Thyroid gland (tissue), 4 donors: Measurements from ENCODE around the gene TMEM200A. TPM values are rescaled to one million over a fixed set of nuclear protein-coding genes. Genes with fewer than 3 reads are reported as not detected.

Experiments used
- DNase-seq, 2 donors: peaks; one replicate each; pipeline ENCODE4 v3.0.0-alpha.2; 2019
- H3K27ac ChIP-seq, 3 donors: fragments of 200-600 bp; sonication (generic); 1 replicate in 2 of 3; 2 replicates in 1 of 3; pipeline ENCODE4 v1.5.1; 2016 to 2019; ENCODE audit warnings: mild to moderate bottlenecking in 1 of 3, moderate library complexity in 1 of 3
- H3K27me3 ChIP-seq: fragments of 200-600 bp; sonication (generic); one replicate; pipeline ENCODE4 v1.5.1; 2019
- H3K36me3 ChIP-seq, 2 donors: fragments of 200-600 bp; sonication (generic); one replicate each; pipeline ENCODE4 v1.5.1; 2016 to 2019
- H3K4me1 ChIP-seq, 2 donors: fragments of 200-600 bp; sonication (generic); one replicate each; pipeline ENCODE4 v1.5.1; 2017 to 2019
- H3K4me3 ChIP-seq, 3 donors: fragments of 200-600 bp; sonication (generic); replicated peaks in 1 of 3; 1 replicate in 2 of 3; 2 replicates in 1 of 3; pipeline ENCODE4 v1.5.1; 2016; ENCODE audit warnings: mild to moderate bottlenecking in 1 of 3
- H3K9me3 ChIP-seq: fragments of 200-600 bp; sonication (generic); one replicate; pipeline ENCODE4 v1.5.1; 2017
- POLR2A ChIP-seq, 2 donors: fragments of 450-650 bp; IDR thresholded peaks; one replicate each; pipeline ENCODE4 v1.6.1; 2017; ENCODE audit warnings: antibody characterized with exemption in 2 of 2, mild to moderate bottlenecking in 2 of 2, moderate library complexity in 1 of 2
- WGBS, 2 donors: methylation state at CpG; one replicate each; pipeline ENCODE4 v1.1.5; 2017; 5-methylcytosine and 5-hydroxymethylcytosine counted together
- intact Hi-C: fragments of 100-400 bp; cut with DNase I; formaldehyde crosslinking; loops from one replicate; pipeline ENCODE4 v1.15.1; 2023
- total RNA-seq, 4 donors: library from RNA; depleted of rRNA; stranded (reverse); fragments of >200 nt; gene quantifications; one replicate each; pipeline ENCODE4 v1.2.3, GENCODE V29; 2016
- TF ChIP-seq, protein P1 (sequence below), 6 experiments: fragments of 200-600 bp in 3 of 6; fragments of 450-650 bp in 3 of 6; sonication (generic) in 3 of 6; IDR thresholded peaks; one replicate each; pipeline ENCODE4 v1.5.1; 2016 to 2019; ENCODE audit warnings: antibody characterized with exemption in 6 of 6, mild to moderate bottlenecking in 2 of 6, inconsistent platforms in 1 of 6, moderate library complexity in 1 of 6

TMEM200A gene
- total RNA-seq, 4 donors from 2014 or later: 2.1 to 4.6 (median 4.2) TPM

DNA sequence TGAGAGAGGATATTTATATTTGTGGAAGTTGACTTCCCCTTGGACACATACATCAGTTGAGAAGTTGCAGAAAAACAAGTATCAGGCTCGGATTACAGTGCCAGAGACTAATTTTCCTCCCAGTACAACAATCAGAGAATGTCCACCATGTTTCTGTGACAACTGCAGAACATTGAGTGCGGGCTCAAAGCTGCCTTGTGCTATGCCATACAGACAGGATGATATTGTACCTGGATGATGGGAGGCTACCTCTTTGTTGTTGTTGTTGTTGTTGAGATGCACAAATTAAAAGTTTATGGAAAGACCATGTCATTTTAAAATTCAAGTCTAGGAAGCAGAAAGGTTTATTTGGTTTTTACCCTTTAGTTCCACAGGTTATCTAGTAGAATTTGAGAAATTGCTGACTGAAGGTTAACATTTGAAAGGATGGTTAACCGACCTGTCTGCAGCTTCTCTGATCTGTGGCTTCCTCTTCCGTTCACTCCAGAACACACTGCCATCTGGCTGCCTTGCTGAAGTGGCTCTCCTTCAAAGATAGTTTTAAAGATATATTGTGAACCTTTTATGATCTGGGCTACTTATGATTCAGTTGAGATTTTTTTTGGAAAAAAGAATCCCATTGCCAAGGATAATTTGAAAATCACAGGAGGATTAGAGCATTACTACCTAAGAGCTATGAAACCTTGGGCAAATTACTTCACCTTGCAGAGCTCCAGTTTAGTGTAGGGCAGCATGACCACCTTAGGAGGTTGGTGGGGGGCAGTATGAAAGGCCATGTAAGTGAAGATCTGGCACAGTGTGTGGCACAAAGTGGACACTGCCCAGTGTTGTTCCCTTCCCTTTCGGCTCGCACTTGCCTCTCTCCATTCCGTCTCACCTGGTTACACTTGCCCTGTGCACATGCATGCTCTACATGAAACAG is 15.9 kb downstream of the TMEM200A start:
- Histone ChIP-seq H3K27ac (no peak overlapping the region), H3K4me1 (no peaks in the 10 kb centered on the region), H3K27me3 (no peaks in the 10 kb centered on the region), H3K36me3 (no peaks in the 10 kb centered on the region), H3K9me3 (no peaks in the 10 kb centered on the region), H3K4me3 (no peak overlapping the region)
- TF ChIP-seq, protein P1, sequence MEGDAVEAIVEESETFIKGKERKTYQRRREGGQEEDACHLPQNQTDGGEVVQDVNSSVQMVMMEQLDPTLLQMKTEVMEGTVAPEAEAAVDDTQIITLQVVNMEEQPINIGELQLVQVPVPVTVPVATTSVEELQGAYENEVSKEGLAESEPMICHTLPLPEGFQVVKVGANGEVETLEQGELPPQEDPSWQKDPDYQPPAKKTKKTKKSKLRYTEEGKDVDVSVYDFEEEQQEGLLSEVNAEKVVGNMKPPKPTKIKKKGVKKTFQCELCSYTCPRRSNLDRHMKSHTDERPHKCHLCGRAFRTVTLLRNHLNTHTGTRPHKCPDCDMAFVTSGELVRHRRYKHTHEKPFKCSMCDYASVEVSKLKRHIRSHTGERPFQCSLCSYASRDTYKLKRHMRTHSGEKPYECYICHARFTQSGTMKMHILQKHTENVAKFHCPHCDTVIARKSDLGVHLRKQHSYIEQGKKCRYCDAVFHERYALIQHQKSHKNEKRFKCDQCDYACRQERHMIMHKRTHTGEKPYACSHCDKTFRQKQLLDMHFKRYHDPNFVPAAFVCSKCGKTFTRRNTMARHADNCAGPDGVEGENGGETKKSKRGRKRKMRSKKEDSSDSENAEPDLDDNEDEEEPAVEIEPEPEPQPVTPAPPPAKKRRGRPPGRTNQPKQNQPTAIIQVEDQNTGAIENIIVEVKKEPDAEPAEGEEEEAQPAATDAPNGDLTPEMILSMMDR (IDR thresholded peaks at IDR 0.05): no peak
- no peak for TF ChIP-seq POLR2A (IDR thresholded peaks at IDR 0.05)
- WGBS, 2 donors: 68 to 81% methylated on average over 7 of the region's 7 CpGs
- no peak for DNase-seq
- intact Hi-C loops: no loop called here

DNA sequence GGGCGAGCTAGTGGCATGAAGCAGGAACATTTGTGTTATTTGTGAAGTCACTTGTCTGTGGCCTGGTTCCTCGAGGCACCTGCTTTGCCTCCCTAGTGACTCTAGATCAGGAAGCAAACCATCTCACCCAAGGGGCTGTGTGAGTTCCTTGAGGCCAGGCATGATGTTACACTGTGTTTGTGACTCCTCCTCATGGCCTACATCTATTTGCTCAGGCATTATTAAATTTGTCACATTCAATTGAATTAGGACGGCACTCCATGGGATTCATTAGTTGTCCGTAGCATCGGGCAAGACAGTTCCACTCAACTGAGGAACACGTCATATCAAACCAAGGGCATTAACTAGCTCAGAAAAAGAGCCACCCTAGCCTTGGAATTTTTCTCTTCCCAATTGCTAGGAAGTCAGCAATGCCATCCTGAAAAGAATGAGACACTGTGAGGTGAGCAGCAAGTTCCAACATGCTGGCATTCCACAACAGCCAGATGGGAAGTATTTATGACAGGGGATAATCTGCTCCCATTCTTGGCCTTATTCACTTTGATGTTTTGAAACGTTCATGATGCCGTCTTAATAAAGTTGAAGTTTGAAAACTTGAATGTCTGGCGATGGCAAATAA is 17.2 kb downstream of the TMEM200A start:
- H3K4me1 ChIP-seq: no peaks in the 10 kb centered on the region
- H3K36me3 ChIP-seq: no peaks in the 10 kb centered on the region
- H3K27ac ChIP-seq: no peak overlapping the region
- no peak overlapping the region for H3K4me3 ChIP-seq
- intact Hi-C loops: no loop called here
- 86 to 93% methylated on average over 9 of the region's 9 CpGs for WGBS, 2 donors
- TF ChIP-seq, protein P1 (IDR thresholded peaks at IDR 0.05): no peak
- no peak for TF ChIP-seq POLR2A (IDR thresholded peaks at IDR 0.05)
- no peaks in the 10 kb centered on the region for H3K27me3 ChIP-seq
- H3K9me3 ChIP-seq: no peaks in the 10 kb centered on the region
- DNase-seq: no peak

DNA sequence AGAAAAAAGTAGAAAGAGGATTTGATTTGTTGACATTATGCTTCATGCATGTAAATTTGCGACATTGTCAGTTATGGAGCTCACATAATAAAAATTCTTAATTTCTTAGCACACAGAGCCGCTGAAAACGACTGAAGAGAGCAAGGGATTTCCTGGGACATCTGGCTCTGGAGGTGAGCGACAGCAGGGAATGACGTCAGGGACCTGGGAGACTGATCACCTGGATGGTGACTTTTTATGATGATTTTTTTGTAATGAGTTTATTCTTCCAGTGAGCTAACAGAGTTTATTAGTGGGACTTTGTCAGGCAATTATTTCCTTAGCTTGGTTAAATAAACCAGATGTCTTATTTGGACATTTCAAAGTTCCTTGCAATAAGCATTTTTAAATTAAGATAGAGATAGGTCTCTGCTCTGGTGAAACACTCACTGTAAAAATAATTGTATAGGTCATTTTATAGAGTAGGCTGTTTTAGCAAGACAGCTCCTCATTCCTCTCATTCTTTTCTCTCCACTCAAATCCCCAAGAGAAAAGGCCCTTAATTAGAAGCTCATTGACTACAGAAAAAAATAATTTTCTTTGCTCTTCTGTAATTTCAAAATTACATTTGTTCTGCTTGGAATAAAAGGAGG is 19.4 kb downstream of the TMEM200A start:
- H3K4me3 ChIP-seq: no peak overlapping the region
- no peaks in the 10 kb centered on the region for H3K4me1 ChIP-seq
- no peaks in the 10 kb centered on the region for H3K27me3 ChIP-seq
- no peaks in the 10 kb centered on the region for H3K9me3 ChIP-seq
- no peak for TF ChIP-seq POLR2A (IDR thresholded peaks at IDR 0.05)
- TF ChIP-seq, protein P1 (IDR thresholded peaks at IDR 0.05): no peak
- DNase-seq: no peak
- H3K27ac ChIP-seq: no peak overlapping the region
- H3K36me3 ChIP-seq: no peaks in the 10 kb centered on the region
- intact Hi-C loops: no loop called here
- 52 to 62% methylated on average over 5 of the region's 5 CpGs for WGBS, 2 donors

DNA sequence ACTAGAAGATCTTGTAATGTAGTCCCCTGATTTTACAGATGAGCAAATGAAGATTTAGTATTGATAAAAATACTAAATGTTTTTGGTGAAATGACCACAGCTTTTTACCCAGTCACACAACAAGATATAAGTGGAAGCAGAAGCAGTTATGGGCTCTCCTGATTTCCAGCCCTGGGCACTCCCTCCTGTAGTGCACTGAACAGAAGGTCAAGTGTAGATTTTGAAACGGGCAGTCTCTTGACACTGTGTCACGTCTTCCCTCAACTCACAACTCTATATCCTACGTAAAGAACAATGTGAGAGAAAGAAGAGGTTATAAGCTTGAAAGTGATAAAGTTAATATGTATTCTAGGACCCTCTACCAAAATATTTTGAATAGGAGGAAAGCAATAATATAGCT is 23.3 kb downstream of the TMEM200A start:
- intact Hi-C loops: no loop called here
- H3K36me3 ChIP-seq: no peaks in the 10 kb centered on the region
- WGBS, 2 donors: 47 to 61% methylated on average over 3 of the region's 3 CpGs
- H3K4me1 ChIP-seq: no peaks in the 10 kb centered on the region
- H3K4me3 ChIP-seq: no peak overlapping the region
- no peaks in the 10 kb centered on the region for H3K27me3 ChIP-seq
- H3K27ac ChIP-seq: no peak overlapping the region
- H3K9me3 ChIP-seq: no peaks in the 10 kb centered on the region
- no peak for DNase-seq
- TF ChIP-seq, protein P1 (IDR thresholded peaks at IDR 0.05): no peak
- no peak for TF ChIP-seq POLR2A (IDR thresholded peaks at IDR 0.05)
